Measurements from ENCODE around the gene KRTAP2-4. TPM values are rescaled to one million over a fixed set of nuclear protein-coding genes. Genes with fewer than 3 reads are reported as not detected.

The KRTAP2-4 gene
- total and polyA plus RNA-seq, 2 of the 4 experiments (the other 2 are of a cell fraction): not detected

GRCh38 chr17:41103896-41104295, 38.2 kb upstream of the KRTAP2-4 start:
- Histone ChIP-seq H2BK5ac (ENCODE audit: low read depth, low read length, poor library complexity, severe bottlenecking) (peak overlapping the region; percentile 94), H3K27ac (ENCODE audit: insufficient read depth, low read length) (no peak overlapping the region), H3K14ac (replicated peaks; ENCODE audit: low read depth, low read length) (peak overlapping the region; percentile 90; the same call in 1 of the 2 replicates), H4K5ac (ENCODE audit: low read depth, low read length) (peak overlapping the region; percentile 30; the same call in 1 of the 2 replicates), H4K20me1 (ENCODE audit: insufficient read depth, low read length) (no peaks in the 10 kb centered on the region), H3K4me3 (ENCODE audit: insufficient read depth, low read depth, low read length) (no peak overlapping the region), H3K18ac (ENCODE audit: low read depth, low read length) (peak overlapping the region; percentile 96; the same call in 1 of the 2 replicates), H2AK9ac (replicated peaks; ENCODE audit: low read depth, low read length, poor library complexity) (no peak overlapping the region), H3K36me3 (ENCODE audit: control insufficient read depth, insufficient read depth, low read length) (no peaks in the 10 kb centered on the region), H4K8ac (ENCODE audit: low read depth in 2 of 2, low read length in 2 of 2) (peak overlapping the region; percentile 42 to 79; a peak in 2 of 4 replicates), H3K23ac (ENCODE audit: low read depth, low read length) (peak overlapping the region; percentile 38; the same call in 1 of the 2 replicates), H2BK15ac (ENCODE audit: low read depth, low read length) (no peak overlapping the region; the same call in 2 of the 3 replicates), H3K9me3 (ENCODE audit: control insufficient read depth, insufficient read depth, low read length) (no peaks in the 10 kb centered on the region), H3K56ac (ENCODE audit: extremely low read depth, insufficient read depth, low read length) (peak overlapping the region; percentile 38; the same call in 1 of the 2 replicates), H3K4ac (ENCODE audit: low read depth, low read length) (peak overlapping the region; percentile 5; the same call in 1 of the 2 replicates), H3K4me1 (ENCODE audit: control insufficient read depth, insufficient read depth, low read length) (0 out of 2 replicates have a peak, but pooled peaks cover 2% of the 10 kb centered on the region), H3K9ac (ENCODE audit: low read depth, low read length) (no peak overlapping the region), H2BK120ac (ENCODE audit: low read depth, low read length) (peak overlapping the region; percentile 96), H2AK5ac (ENCODE audit: low read depth, low read length) (no peak overlapping the region), H3K4me2 (ENCODE audit: low read depth, low read length) (no peak overlapping the region), H2AFZ (replicated peaks; ENCODE audit: low read length, poor library complexity) (no peak overlapping the region), H4K91ac (ENCODE audit: insufficient read depth, low read depth, low read length) (peak overlapping the region; percentile 52), H3K27me3 (ENCODE audit: control insufficient read depth, insufficient read depth, low read length) (no peaks in the 10 kb centered on the region), H2BK20ac (ENCODE audit: low read depth, low read length) (peak overlapping the region; percentile 72), H3K9me1 (ENCODE audit: insufficient read depth, low read length) (peaks cover 4% of the 10 kb centered on the region), H3K79me1 (ENCODE audit: low read depth in 1 of 2, low read length in 2 of 2) (no peaks in the 10 kb centered on the region)
- POLR2A ChIA-PET (ENCODE audit: unreplicated experiment): no interaction called here
- CTCF ChIA-PET: interaction anchor here (0.7 kb wide), 1 partner anchor 218 kb away, joined by 3 read pairs; no protein-coding TSS in a partner anchor
- intact Hi-C loops (cut with micrococcal nuclease): no loop called here
- BruUV-seq (replicated peaks): no TSS peak
- WGBS, 2 experiments (ENCODE audit: extremely low coverage in 2 of 2, insufficient read length in 1 of 2): no CpG with 5 or more reads among the region's 1 CpG
- DNase-seq (peak; percentile 34), ATAC-seq (ENCODE audit: low read depth) (peak; percentile 21)
- in situ Hi-C loops (cut with MboI; ENCODE audit: low sequenced_read_pairs): no loop called here
- dilution Hi-C loops (cut with HindIII; ENCODE audit: low sequenced_read_pairs, unreplicated experiment): no loop called here
- TF ChIP-seq POLR2A (IDR thresholded peaks at IDR 0.05; ENCODE audit: low read depth, low read length) (no peak), MAFK (IDR thresholded peaks at IDR 0.05; ENCODE audit: low read depth, low read length) (peak; percentile 23; the same call in 1 of the 2 replicates), CTCF (conservative IDR thresholded peaks at IDR 0.05; ENCODE audit: low read depth, low read length) (no peak), RAD21 (IDR thresholded peaks at IDR 0.05; ENCODE audit: low read length) (no peak)
- TF ChIP-seq, protein P1, sequence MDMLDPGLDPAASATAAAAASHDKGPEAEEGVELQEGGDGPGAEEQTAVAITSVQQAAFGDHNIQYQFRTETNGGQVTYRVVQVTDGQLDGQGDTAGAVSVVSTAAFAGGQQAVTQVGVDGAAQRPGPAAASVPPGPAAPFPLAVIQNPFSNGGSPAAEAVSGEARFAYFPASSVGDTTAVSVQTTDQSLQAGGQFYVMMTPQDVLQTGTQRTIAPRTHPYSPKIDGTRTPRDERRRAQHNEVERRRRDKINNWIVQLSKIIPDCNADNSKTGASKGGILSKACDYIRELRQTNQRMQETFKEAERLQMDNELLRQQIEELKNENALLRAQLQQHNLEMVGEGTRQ (IDR thresholded peaks at IDR 0.05; ENCODE audit: low read depth, low read length): no peak

All from IMR-90 (cell line).